Hepatocyte (in vitro differentiated cells): ENCODE measurements around the gene EXOC4.

Experiments
- CTCF ChIP-seq: fragments of 200-600 bp; sonication (generic); IDR thresholded peaks from 2 replicates; pipeline ENCODE4 v1.5.1; 2016; ENCODE audit warnings: antibody characterized with exemption, mild to moderate bottlenecking; ENCODE audit not compliant: poor library complexity
- EZH2phosphoT487 ChIP-seq: fragments of 200-600 bp; sonication (generic); IDR thresholded peaks from one replicate; pipeline ENCODE4 v1.6.1; 2018; ENCODE audit warnings: antibody characterized with exemption, mild to moderate bottlenecking, low read depth, moderate library complexity; ENCODE audit not compliant: unreplicated experiment, severe bottlenecking

- TF ChIP-seq CTCF (no peak), EZH2phosphoT487 (no peak)
Measured at GRCh38 chr7:133315332-133316040, 62.6 kb downstream of the EXOC4 start.
